HG02885 (cell line): ENCODE measurements around the gene CEP97.

Experiments
- ATAC-seq: cut with Tn5 transposase; IDR thresholded peaks from one replicate; pipeline ENCODE4 v1.9.1; 2021; ENCODE audit warnings: mild to moderate bottlenecking; ENCODE audit not compliant: unreplicated experiment, poor library complexity

The CEP97 gene

GRCh38 chr3:101810022-101810418 lies 85.6 kb downstream of the CEP97 start:
- no peak for ATAC-seq

GRCh38 chr3:101811875-101812274 lies 87.5 kb downstream of the CEP97 start:
- ATAC-seq = no peak

GRCh38 chr3:101812895-101813294 lies 88.5 kb downstream of the CEP97 start:
- ATAC-seq = no peak

GRCh38 chr3:101813817-101814440 lies 89.5 kb downstream of the CEP97 start:
- no peak for ATAC-seq

- no peak for ATAC-seq
Measured at GRCh38 chr3:101814835-101815234, 90.4 kb downstream of the CEP97 start.

- no peak for ATAC-seq
Measured at GRCh38 chr3:101816215-101817149, 92.1 kb downstream of the CEP97 start.

- no peak for ATAC-seq
Measured at GRCh38 chr3:101817992-101818391, 93.6 kb downstream of the CEP97 start.

GRCh38 chr3:101819649-101820206 lies 95.3 kb downstream of the CEP97 start:
- peak; percentile 74 for ATAC-seq
